Mesendoderm (in vitro differentiated cells): ENCODE measurements around the gene SAT1. TPM values are rescaled to one million over a fixed set of nuclear protein-coding genes. Genes with fewer than 3 reads are reported as not detected.

ENCODE experiments used
- DNase-seq: peaks from one replicate; pipeline ENCODE4 v3.0.0; 2013
- H2AK5ac ChIP-seq: 2 replicates; pipeline ENCODE4 v1.6.1; 2013; ENCODE audit warnings: low read length, inconsistent platforms
- H2BK120ac ChIP-seq: 2 replicates; pipeline ENCODE4 v1.6.1; 2013; ENCODE audit warnings: low read depth, mild to moderate bottlenecking, low read length, moderate library complexity, mixed read lengths
- H2BK15ac ChIP-seq: replicated peaks from 2 replicates; pipeline ENCODE4 v1.6.1; 2013; ENCODE audit warnings: low read depth, mild to moderate bottlenecking, moderate library complexity
- H2BK5ac ChIP-seq: 2 replicates; pipeline ENCODE4 v1.6.1; 2013; ENCODE audit warnings: low read length, inconsistent platforms
- H3K18ac ChIP-seq: 2 replicates; pipeline ENCODE4 v1.6.1; 2013; ENCODE audit warnings: mild to moderate bottlenecking, low read length, mixed read lengths
- H3K23ac ChIP-seq: one replicate; pipeline ENCODE4 v1.6.1; 2013; ENCODE audit warnings: low read length
- H3K27ac ChIP-seq: 2 replicates; pipeline ENCODE4 v1.5.1; 2013; ENCODE audit warnings: low read depth, mild to moderate bottlenecking, inconsistent platforms, low read length, moderate library complexity
- H3K27me3 ChIP-seq: 2 replicates; pipeline ENCODE4 v1.6.1; 2013; ENCODE audit warnings: low read length, control low read depth, mild to moderate bottlenecking, inconsistent platforms; ENCODE audit not compliant: insufficient read depth, poor library complexity
- H3K36me3 ChIP-seq: 2 replicates; pipeline ENCODE4 v1.6.1; 2013; ENCODE audit warnings: low read length, inconsistent platforms; ENCODE audit not compliant: control insufficient read depth, insufficient read depth
- H3K4ac ChIP-seq: one replicate; pipeline ENCODE4 v1.6.1; 2013; ENCODE audit warnings: low read depth, mild to moderate bottlenecking, low read length, moderate library complexity
- H3K4me1 ChIP-seq: 2 replicates; pipeline ENCODE4 v1.6.1; 2013; ENCODE audit warnings: low read depth, low read length, inconsistent platforms; ENCODE audit not compliant: control insufficient read depth
- H3K4me2 ChIP-seq: 2 replicates; pipeline ENCODE4 v1.6.1; 2013; ENCODE audit warnings: low read length
- H3K4me3 ChIP-seq: 2 replicates; pipeline ENCODE4 v1.5.1; 2013; ENCODE audit warnings: mild to moderate bottlenecking, low read length
- H3K56ac ChIP-seq: one replicate; pipeline ENCODE4 v1.6.1; 2013; ENCODE audit warnings: low read length
- H3K79me1 ChIP-seq: 2 replicates; pipeline ENCODE4 v1.6.1; 2013; ENCODE audit warnings: low read length, inconsistent platforms
- H3K79me2 ChIP-seq: 2 replicates; pipeline ENCODE4 v1.6.1; 2013; ENCODE audit warnings: mild to moderate bottlenecking, low read length; ENCODE audit not compliant: control insufficient read depth, insufficient read depth
- H3K9ac ChIP-seq: 2 replicates; pipeline ENCODE4 v1.6.1; 2013; ENCODE audit warnings: low read length, inconsistent platforms
- H4K5ac ChIP-seq: one replicate; pipeline ENCODE4 v1.6.1; 2013; ENCODE audit warnings: low read length
- H4K8ac ChIP-seq: one replicate; pipeline ENCODE4 v1.6.1; 2013; ENCODE audit warnings: low read depth, mild to moderate bottlenecking, control low read depth, low read length, moderate library complexity
- WGBS: extraction: QIAGEN DNeasy Blood & Tissue Kit; methylation state at CpG from one replicate; pipeline ENCODE4 v1.1.7; 2013; ENCODE audit warnings: low lambda C conversion rate, missing lambda C conversion rate; ENCODE audit not compliant: insufficient coverage; ENCODE audit errors: extremely low coverage; 5-methylcytosine and 5-hydroxymethylcytosine counted together
- polyA plus RNA-seq, 2 experiments: library from polyadenylated mRNA; stranded (reverse); fragments of 200-250 nt; gene quantifications; one replicate each; pipeline ENCODE4 v1.2.3, GENCODE V29; 2013

The SAT1 gene
- polyA plus RNA-seq (2013, experiment 1 of 2) = 32.9 TPM
- polyA plus RNA-seq (2013, experiment 2 of 2) = 32.5 TPM

DNA sequence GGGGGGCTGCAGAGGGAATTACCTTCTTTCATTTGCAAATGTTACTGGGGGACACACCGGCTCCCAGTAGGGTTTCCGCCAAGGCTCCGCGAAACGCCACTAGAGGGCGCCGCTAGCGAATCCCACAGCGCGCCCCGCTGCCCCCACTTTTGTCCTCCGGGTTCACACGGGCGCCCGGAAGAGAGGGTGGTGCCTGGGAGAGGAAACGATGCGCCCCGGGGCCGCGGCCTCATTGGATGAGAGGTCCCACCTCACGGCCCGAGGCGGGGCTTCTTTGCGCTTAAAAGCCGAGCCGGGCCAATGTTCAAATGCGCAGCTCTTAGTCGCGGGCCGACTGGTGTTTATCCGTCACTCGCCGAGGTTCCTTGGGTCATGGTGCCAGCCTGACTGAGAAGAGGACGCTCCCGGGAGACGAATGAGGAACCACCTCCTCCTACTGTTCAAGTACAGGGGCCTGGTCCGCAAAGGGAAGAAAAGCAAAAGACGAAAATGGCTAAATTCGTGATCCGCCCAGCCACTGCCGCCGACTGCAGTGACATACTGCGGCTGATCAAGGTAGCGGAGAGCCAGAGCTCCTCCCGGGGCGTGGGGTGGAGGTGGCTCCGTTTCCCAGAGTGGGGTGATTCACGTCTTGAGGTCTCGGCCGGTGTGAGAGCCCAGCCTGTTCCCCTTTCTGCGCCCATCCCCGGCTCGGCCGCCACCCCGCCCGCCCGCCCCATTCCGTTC lies at the start of gene SAT1:
TSS of gene SAT1 (plus strand) at position 311 of the 726 bp plus-strand sequence. CDS start at position 490, 179 bp downstream.
- Histone ChIP-seq H3K4me2 (peak within 1 kb of the TSS; percentile 59), H3K4ac (no peak within 1 kb of the TSS), H3K23ac (no peak within 1 kb of the TSS), H2AK5ac (no peak within 1 kb of the TSS), H4K8ac (no peak within 1 kb of the TSS), H3K4me1 (no peaks in the 10 kb centered on the region), H2BK5ac (no peak within 1 kb of the TSS), H2BK120ac (no peak within 1 kb of the TSS), H4K5ac (no peak within 1 kb of the TSS), H3K18ac (peak within 1 kb of the TSS; percentile 60), H3K79me1 (no peaks in the 10 kb centered on the region), H3K27ac (no peak within 1 kb of the TSS), H3K56ac (peak within 1 kb of the TSS; percentile 86), H3K27me3 (no peaks in the 10 kb centered on the region), H3K4me3 (peak within 1 kb of the TSS; percentile 81), H3K36me3 (no peaks in the 10 kb centered on the region), H3K9ac (peak within 1 kb of the TSS; percentile 86), H3K79me2 (no peaks in the 10 kb centered on the region), H2BK15ac (no peak within 1 kb of the TSS)
- WGBS = no CpG with 5 or more reads among the region's 58 CpGs
- DNase-seq = peak; percentile 97

DNA sequence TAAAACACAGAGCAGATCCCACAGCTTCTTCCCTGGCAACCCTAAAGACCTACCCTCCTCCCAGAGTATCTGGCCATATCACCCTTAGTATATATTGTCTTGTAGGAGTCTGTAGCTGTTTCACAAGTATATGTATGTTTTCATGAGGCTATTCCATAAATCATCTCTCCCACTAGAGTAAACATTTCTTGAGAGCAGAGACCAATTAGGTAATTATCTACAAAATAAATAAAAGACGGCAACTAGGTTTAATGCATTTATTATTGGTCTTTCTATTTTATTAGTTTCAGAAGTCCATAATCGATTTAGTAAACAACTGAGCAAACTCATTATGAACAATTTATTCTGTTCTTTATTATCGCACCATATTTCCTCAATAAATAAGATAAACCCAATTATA lies 46.9 kb upstream of the SAT1 start:
- no peak overlapping the region for H2BK120ac ChIP-seq
- no peak overlapping the region for H4K8ac ChIP-seq
- no peaks in the 10 kb centered on the region for H3K27me3 ChIP-seq
- peaks cover 13% of the 10 kb centered on the region for H3K79me2 ChIP-seq
- no peak for DNase-seq
- no peak overlapping the region for H3K18ac ChIP-seq
- H3K79me1 ChIP-seq = no peaks in the 10 kb centered on the region
- H2BK5ac ChIP-seq = no peak overlapping the region
- WGBS = 100% methylated on average over 1 of the region's 3 CpGs
- no peak overlapping the region for H3K4me2 ChIP-seq
- H3K4me1 ChIP-seq = no peaks in the 10 kb centered on the region
- no peak overlapping the region for H2BK15ac ChIP-seq
- no peak overlapping the region for H3K23ac ChIP-seq
- H3K36me3 ChIP-seq = no peaks in the 10 kb centered on the region
- H3K9ac ChIP-seq = no peak overlapping the region
- H3K27ac ChIP-seq = no peak overlapping the region
- no peak overlapping the region for H3K56ac ChIP-seq
- H3K4me3 ChIP-seq = no peak overlapping the region
- no peak overlapping the region for H3K4ac ChIP-seq
- H2AK5ac ChIP-seq = no peak overlapping the region
- H4K5ac ChIP-seq = no peak overlapping the region

DNA sequence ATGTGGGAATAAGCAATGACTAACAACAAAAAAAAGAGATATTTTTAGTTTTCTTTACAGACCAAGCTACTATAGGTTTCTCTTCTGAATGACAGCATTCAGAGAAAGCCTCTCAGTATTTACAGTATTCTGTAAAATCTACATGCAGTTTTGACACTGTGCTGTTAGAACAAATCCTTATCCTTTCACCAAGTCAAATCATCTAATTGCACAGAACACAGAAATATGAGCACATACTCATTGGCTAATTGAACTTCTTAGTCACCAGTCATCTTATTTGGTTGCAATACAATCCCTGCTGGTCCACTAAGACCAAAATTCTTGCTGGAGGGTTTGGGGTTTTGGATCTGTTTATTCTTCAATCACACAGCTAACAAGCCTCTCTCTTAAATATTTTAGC lies 45.6 kb upstream of the SAT1 start:
- no peak overlapping the region for H2BK5ac ChIP-seq
- H3K4me1 ChIP-seq = no peaks in the 10 kb centered on the region
- H2AK5ac ChIP-seq = no peak overlapping the region
- no peak overlapping the region for H3K4me3 ChIP-seq
- no peak overlapping the region for H3K23ac ChIP-seq
- no peak overlapping the region for H4K5ac ChIP-seq
- H3K9ac ChIP-seq = no peak overlapping the region
- no peak overlapping the region for H4K8ac ChIP-seq
- no peak overlapping the region for H3K56ac ChIP-seq
- no peak overlapping the region for H3K4me2 ChIP-seq
- no peaks in the 10 kb centered on the region for H3K79me1 ChIP-seq
- H3K27me3 ChIP-seq = no peaks in the 10 kb centered on the region
- H3K36me3 ChIP-seq = no peaks in the 10 kb centered on the region
- no peak overlapping the region for H3K18ac ChIP-seq
- H2BK120ac ChIP-seq = no peak overlapping the region
- no peak overlapping the region for H3K27ac ChIP-seq
- H3K79me2 ChIP-seq = peaks cover 24% of the 10 kb centered on the region
- no peak overlapping the region for H2BK15ac ChIP-seq
- DNase-seq = no peak
- H3K4ac ChIP-seq = no peak overlapping the region

GRCh38 chrX:23742174-23742696 lies 40.7 kb upstream of the SAT1 start:
- peak overlapping the region; percentile 18 for H3K4ac ChIP-seq
- no CpG with 5 or more reads among the region's 6 CpGs for WGBS
- H3K27ac ChIP-seq = no peak overlapping the region
- no peaks in the 10 kb centered on the region for H3K4me1 ChIP-seq
- H2BK15ac ChIP-seq = no peak overlapping the region
- DNase-seq = peak; percentile 83
- H3K18ac ChIP-seq = peak overlapping the region; percentile 18
- peak overlapping the region; percentile 84 for H3K9ac ChIP-seq
- peak overlapping the region; percentile 69 for H3K4me3 ChIP-seq
- no peak overlapping the region for H3K23ac ChIP-seq
- H3K36me3 ChIP-seq = no peaks in the 10 kb centered on the region
- H3K4me2 ChIP-seq = peak overlapping the region; percentile 18
- H4K5ac ChIP-seq = no peak overlapping the region
- H2BK120ac ChIP-seq = no peak overlapping the region
- H3K56ac ChIP-seq = peak overlapping the region; percentile 96
- no peak overlapping the region for H2BK5ac ChIP-seq
- peak overlapping the region; percentile 16 for H4K8ac ChIP-seq
- H2AK5ac ChIP-seq = no peak overlapping the region
- H3K79me1 ChIP-seq = no peaks in the 10 kb centered on the region
- H3K27me3 ChIP-seq = no peaks in the 10 kb centered on the region
- peaks cover 24% of the 10 kb centered on the region for H3K79me2 ChIP-seq

DNA sequence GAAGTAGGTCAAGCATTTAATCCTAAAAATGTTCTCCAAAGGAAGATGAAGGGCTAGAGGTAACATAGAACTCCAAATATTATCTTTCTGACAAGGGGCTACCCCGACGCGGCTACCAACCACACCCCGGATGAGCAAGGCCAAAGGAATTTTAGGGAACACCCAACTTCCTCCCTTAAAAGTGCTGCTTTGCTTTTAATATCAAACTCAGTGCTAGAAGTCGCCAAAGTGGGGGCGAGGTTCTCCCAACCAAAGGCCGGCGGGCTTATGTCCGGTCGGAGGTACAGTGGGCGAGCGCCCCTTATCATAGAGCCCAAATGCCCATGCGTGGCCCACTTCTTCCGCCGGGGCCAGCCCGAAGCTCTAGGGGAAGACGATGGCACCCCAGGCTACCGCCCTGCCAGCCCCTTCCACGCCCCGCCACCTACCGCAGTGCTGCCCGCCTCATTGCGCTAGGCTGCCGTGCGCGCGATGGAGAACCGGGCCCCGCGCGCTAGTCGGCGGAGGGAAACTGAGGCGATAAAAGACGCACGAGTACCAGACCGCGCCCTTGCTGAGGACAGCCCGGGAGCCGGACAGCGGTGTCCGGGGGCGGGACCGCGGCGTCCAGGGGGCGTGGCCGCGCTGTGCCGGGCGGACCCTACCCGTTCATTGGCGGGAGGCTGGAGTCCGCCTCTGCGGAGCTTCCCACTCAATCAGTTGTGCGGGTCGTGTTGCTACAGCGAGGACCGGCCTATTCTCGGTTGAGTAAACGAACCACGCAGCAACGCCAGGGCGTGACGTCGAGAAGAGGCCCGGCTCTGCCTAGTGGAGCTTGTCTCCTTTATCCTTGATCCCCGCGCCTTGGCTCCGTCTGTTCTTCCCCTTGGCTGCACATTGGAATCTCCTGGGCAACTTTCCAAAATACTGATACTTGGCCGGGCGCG lies 40.0 kb upstream of the SAT1 start, which contains the start of gene ACOT9:
TSS of gene ACOT9 (minus strand) at position 580 of the 926 bp plus-strand sequence. CDS start at position 448, 132 bp downstream.
- Histone ChIP-seq H3K56ac (peak within 1 kb of the TSS; percentile 96), H3K4ac (peak within 1 kb of the TSS; percentile 18), H2AK5ac (no peak within 1 kb of the TSS), H3K18ac (peak within 1 kb of the TSS; percentile 18), H3K4me1 (no peaks in the 10 kb centered on the region), H3K9ac (peak within 1 kb of the TSS; percentile 84), H3K27ac (peak within 1 kb of the TSS; percentile 51), H2BK15ac (no peak within 1 kb of the TSS), H3K79me2 (peaks cover 24% of the 10 kb centered on the region), H2BK120ac (no peak within 1 kb of the TSS), H3K79me1 (no peaks in the 10 kb centered on the region), H3K4me2 (peak within 1 kb of the TSS; percentile 22), H4K8ac (peak within 1 kb of the TSS; percentile 16), H2BK5ac (no peak within 1 kb of the TSS), H4K5ac (no peak within 1 kb of the TSS), H3K27me3 (no peaks in the 10 kb centered on the region), H3K4me3 (peak within 1 kb of the TSS; percentile 69), H3K36me3 (no peaks in the 10 kb centered on the region), H3K23ac (no peak within 1 kb of the TSS)
- peak; percentile 94 for DNase-seq
- no CpG with 5 or more reads among the region's 73 CpGs for WGBS
